Measurements from ENCODE around the gene ARCN1. TPM values are rescaled to one million over a fixed set of nuclear protein-coding genes. Genes with fewer than 3 reads are reported as not detected.

The ARCN1 gene
- total and polyA plus RNA-seq, 9 of the 15 experiments (the other 6 are each of a cell fraction or from before 2014, with no cell fraction given), result 30.0 to 224 (median 76.4) TPM

GRCh38 chr11:118605116-118605867 is 33.1 kb downstream of the ARCN1 start (continued):
- TF ChIP-seq ZNF592 (IDR thresholded peaks at IDR 0.05) (no peak), IRF9 (tag; IDR thresholded peaks at IDR 0.05) (peak; percentile 68), ZNF780A (CRISPR knock-in tag; IDR thresholded peaks at IDR 0.05) (no peak), ATF3 (IDR thresholded peaks at IDR 0.05) (peak; percentile 56), ATF3 (CRISPR knock-in tag; conservative IDR thresholded peaks at IDR 0.05) (no peak), ZBTB26 (CRISPR knock-in tag; IDR thresholded peaks at IDR 0.05) (no peak), CEBPB (tag; IDR thresholded peaks at IDR 0.05) (peak; percentile 97), CBX2 (IDR thresholded peaks at IDR 0.05; ENCODE audit: insufficient read depth, low read length, poor library complexity, severe bottlenecking) (no peak), ZNF740 (CRISPR knock-in tag; IDR thresholded peaks at IDR 0.05) (no peak), ZNF740 (tag; IDR thresholded peaks at IDR 0.05) (no peak), ZFP91 (CRISPR knock-in tag; IDR thresholded peaks at IDR 0.05) (no peak), ZNF79 (CRISPR knock-in tag; IDR thresholded peaks at IDR 0.05; ENCODE audit: low read depth) (no peak), TEAD4 (IDR thresholded peaks at IDR 0.05; ENCODE audit: low read length) (peak; percentile 48; the same call in 1 of the 2 replicates), TEAD4 (CRISPR knock-in tag; IDR thresholded peaks at IDR 0.05; ENCODE audit: borderline replicate concordance) (no peak), TAF7 (tag; IDR thresholded peaks at IDR 0.05) (no peak), RBFOX2 (IDR thresholded peaks at IDR 0.05; ENCODE audit: low read depth, low read length) (no peak), POLR2G (IDR thresholded peaks at IDR 0.05; ENCODE audit: low read depth, low read length) (no peak)

Data from K562 (cell line).